ENCODE data around the gene BEGAIN.

BEGAIN gene

GRCh38 chr14:100618763-100619320 is 31.6 kb upstream of the BEGAIN start:
- Histone ChIP-seq H3K36me3 (ENCODE audit: insufficient read depth, low read length) (no peaks in the 10 kb centered on the region), H4K20me1 (ENCODE audit: insufficient read depth, low read length) (no peaks in the 10 kb centered on the region), H3K27me3 (ENCODE audit: insufficient read depth, low read length) (peaks cover 11% of the 10 kb centered on the region; the same call in 1 of the 2 replicates), H3K79me2 (ENCODE audit: insufficient read depth, low read length) (no peaks in the 10 kb centered on the region), H3K9me3 (ENCODE audit: low read length) (no peaks in the 10 kb centered on the region), H2AFZ (ENCODE audit: low read length) (no peak overlapping the region), H3K9ac (ENCODE audit: low read length) (no peak overlapping the region), H3K27ac (ENCODE audit: low read depth, low read length, poor library complexity, severe bottlenecking) (no peak overlapping the region), H3K4me1 (ENCODE audit: insufficient read depth, low read length, severe bottlenecking) (no peaks in the 10 kb centered on the region), H3K4me2 (ENCODE audit: low read length) (no peak overlapping the region), H3K9me2 (ENCODE audit: low read depth, low read length) (no peaks in the 10 kb centered on the region), H3K4me3 (ENCODE audit: low read depth, low read length, poor library complexity, severe bottlenecking) (no peak overlapping the region), H3F3A (ENCODE audit: insufficient read depth, low read length) (no peaks in the 10 kb centered on the region)
- no peak for TF ChIP-seq CTCF (IDR thresholded peaks at IDR 0.05; ENCODE audit: low read length)
- TF ChIP-seq EZH2 (IDR thresholded peaks at IDR 0.05; ENCODE audit: borderline replicate concordance, low read length): no peak

- no peak overlapping the region for H3K4me3 ChIP-seq (ENCODE audit: low read depth, low read length, poor library complexity, severe bottlenecking)
- no peak overlapping the region for H3K4me2 ChIP-seq (ENCODE audit: low read length)
- H3K27me3 ChIP-seq (ENCODE audit: insufficient read depth, low read length): peaks cover 11% of the 10 kb centered on the region; the same call in 1 of the 2 replicates
- no peaks in the 10 kb centered on the region for H3K9me3 ChIP-seq (ENCODE audit: low read length)
- H3K36me3 ChIP-seq (ENCODE audit: insufficient read depth, low read length): no peaks in the 10 kb centered on the region
- no peak overlapping the region for H3K27ac ChIP-seq (ENCODE audit: low read depth, low read length, poor library complexity, severe bottlenecking)
- H3F3A ChIP-seq (ENCODE audit: insufficient read depth, low read length): no peaks in the 10 kb centered on the region
- no peaks in the 10 kb centered on the region for H3K79me2 ChIP-seq (ENCODE audit: insufficient read depth, low read length)
- H4K20me1 ChIP-seq (ENCODE audit: insufficient read depth, low read length): no peaks in the 10 kb centered on the region
- no peaks in the 10 kb centered on the region for H3K9me2 ChIP-seq (ENCODE audit: low read depth, low read length)
- no peak for TF ChIP-seq CTCF (IDR thresholded peaks at IDR 0.05; ENCODE audit: low read length)
- TF ChIP-seq EZH2 (IDR thresholded peaks at IDR 0.05; ENCODE audit: borderline replicate concordance, low read length): no peak
- no peak overlapping the region for H2AFZ ChIP-seq (ENCODE audit: low read length)
- H3K9ac ChIP-seq (ENCODE audit: low read length): no peak overlapping the region
- H3K4me1 ChIP-seq (ENCODE audit: insufficient read depth, low read length, severe bottlenecking): no peaks in the 10 kb centered on the region
Measured at GRCh38 chr14:100618318-100618693, 31.1 kb upstream of the BEGAIN start.

GRCh38 chr14:100617410-100618317 is 30.4 kb upstream of the BEGAIN start:
- H4K20me1 ChIP-seq (ENCODE audit: insufficient read depth, low read length): no peaks in the 10 kb centered on the region
- no peak overlapping the region for H3K4me3 ChIP-seq (ENCODE audit: low read depth, low read length, poor library complexity, severe bottlenecking)
- no peak for TF ChIP-seq CTCF (IDR thresholded peaks at IDR 0.05; ENCODE audit: low read length)
- no peak for TF ChIP-seq EZH2 (IDR thresholded peaks at IDR 0.05; ENCODE audit: borderline replicate concordance, low read length)
- no peaks in the 10 kb centered on the region for H3K79me2 ChIP-seq (ENCODE audit: insufficient read depth, low read length)
- no peaks in the 10 kb centered on the region for H3F3A ChIP-seq (ENCODE audit: insufficient read depth, low read length)
- no peaks in the 10 kb centered on the region for H3K9me2 ChIP-seq (ENCODE audit: low read depth, low read length)
- no peak overlapping the region for H3K9ac ChIP-seq (ENCODE audit: low read length)
- no peaks in the 10 kb centered on the region for H3K4me1 ChIP-seq (ENCODE audit: insufficient read depth, low read length, severe bottlenecking)
- H2AFZ ChIP-seq (ENCODE audit: low read length): no peak overlapping the region
- H3K27ac ChIP-seq (ENCODE audit: low read depth, low read length, poor library complexity, severe bottlenecking): no peak overlapping the region
- no peak overlapping the region for H3K4me2 ChIP-seq (ENCODE audit: low read length)
- no peaks in the 10 kb centered on the region for H3K9me3 ChIP-seq (ENCODE audit: low read length)
- peaks cover 11% of the 10 kb centered on the region; the same call in 1 of the 2 replicates for H3K27me3 ChIP-seq (ENCODE audit: insufficient read depth, low read length)
- H3K36me3 ChIP-seq (ENCODE audit: insufficient read depth, low read length): no peaks in the 10 kb centered on the region

Data from OCI-LY1 (cell line).